Calu3 (cell line): Measurements from ENCODE around the gene SCYGR4. TPM values are rescaled to one million over a fixed set of nuclear protein-coding genes. Genes with fewer than 3 reads are reported as not detected.
"Not testable (repeated sequence)": the region's sequence is repeated elsewhere in the genome, so short reads cannot be mapped to it uniquely, and the experiment has no call there.

ENCODE experiments used
- BruUV-seq: library from RNA; stranded (reverse); fragments of 400-500 nt; replicated peaks from 2 replicates; lab custom pipeline; 2021; lab: Mats Ljungman, UMichigan
- CTCF ChIA-PET: fragments of 300-600 bp; sonication (Branson Sonifier 250); formaldehyde crosslinking; loops from one replicate; lab custom pipeline; 2022; ENCODE audit warnings: antibody characterized with exemption; lab: Charles Lee
- DNase-seq: peaks from one replicate; pipeline ENCODE4 v3.0.0; 2022
- H3K27ac Mint-ChIP-seq: one replicate; pipeline ENCODE4 v1.8.0; 2022; ENCODE audit warnings: mixed read lengths; ENCODE audit not compliant: unreplicated experiment
- H3K27me3 Mint-ChIP-seq: one replicate; pipeline ENCODE4 v1.8.0; 2022; ENCODE audit warnings: mixed read lengths; ENCODE audit not compliant: unreplicated experiment
- H3K36me3 Mint-ChIP-seq: one replicate; pipeline ENCODE4 v1.8.0; 2022; ENCODE audit warnings: mild to moderate bottlenecking, moderate library complexity, mixed read lengths; ENCODE audit not compliant: insufficient read depth, unreplicated experiment
- H3K4me1 Mint-ChIP-seq: one replicate; pipeline ENCODE4 v1.8.0; 2022; ENCODE audit warnings: mild to moderate bottlenecking, low read depth, mixed read lengths; ENCODE audit not compliant: unreplicated experiment
- H3K4me3 Mint-ChIP-seq: one replicate; pipeline ENCODE4 v1.8.0; 2022; ENCODE audit warnings: mild to moderate bottlenecking, low read depth, moderate library complexity, mixed read lengths; ENCODE audit not compliant: unreplicated experiment
- H3K9me3 Mint-ChIP-seq: one replicate; pipeline ENCODE4 v1.8.0; 2022; ENCODE audit warnings: low read depth, mixed read lengths; ENCODE audit not compliant: unreplicated experiment
- CTCF ChIP-seq: fragments of 200-600 bp; IDR thresholded peaks from one replicate; pipeline ENCODE4 v1.8.0; 2022; ENCODE audit warnings: antibody characterized with exemption; ENCODE audit not compliant: unreplicated experiment
- intact Hi-C: fragments of 100-400 bp; cut with micrococcal nuclease; formaldehyde crosslinking; loops from one replicate; pipeline ENCODE4 v1.10.0; 2022; ENCODE audit not compliant: unreplicated experiment
- total RNA-seq: library from RNA; stranded (reverse); gene quantifications from 2 replicates; pipeline ENCODE4 v1.2.3, GENCODE V29; 2022

SCYGR4 gene
- total RNA-seq, 1 experiment from 2014 or later, result not detected

- no peak overlapping the region for H3K27ac Mint-ChIP-seq
- no peak for TF ChIP-seq CTCF
- DNase-seq, result peak; percentile 39
- no peak overlapping the region for H3K4me3 Mint-ChIP-seq
- no peaks in the 10 kb centered on the region for H3K36me3 Mint-ChIP-seq
- CTCF ChIA-PET, result interaction anchor here (0.6 kb wide), 1 partner anchor 323 kb away, joined by 5 read pairs; no protein-coding TSS in a partner anchor
- no peaks in the 10 kb centered on the region for H3K27me3 Mint-ChIP-seq
- no TSS peak for BruUV-seq
- intact Hi-C loops, result no loop called here
- H3K4me1 Mint-ChIP-seq, result peaks cover 8% of the 10 kb centered on the region
- no peaks in the 10 kb centered on the region for H3K9me3 Mint-ChIP-seq
Observed at GRCh38 chr2:227597998-227598397, 19.3 kb upstream of the SCYGR4 start.

GRCh38 chr2:227598835-227599503, 18.3 kb upstream of the SCYGR4 start, which contains the start of gene SCYGR2:
Gene SCYGR2 (plus strand): TSS chr2:227598893. CDS start chr2:227598893, 0 bp downstream.
- H3K27me3 Mint-ChIP-seq, BruUV-seq, H3K36me3 Mint-ChIP-seq, H3K4me1 Mint-ChIP-seq, DNase-seq, H3K9me3 Mint-ChIP-seq, H3K27ac Mint-ChIP-seq, intact Hi-C loops, H3K4me3 Mint-ChIP-seq: not testable (repeated sequence)
- CTCF ChIA-PET, result interaction anchor here (0.6 kb wide), 1 partner anchor 23 kb away, joined by 3 read pairs; no protein-coding TSS in a partner anchor

GRCh38 chr2:227602358-227602757, 14.9 kb upstream of the SCYGR4 start:
- intact Hi-C loops, result no loop called here
- CTCF ChIA-PET, result no interaction called here
- DNase-seq, result no peak
- no peak overlapping the region for H3K4me3 Mint-ChIP-seq
- no peaks in the 10 kb centered on the region for H3K27me3 Mint-ChIP-seq
- H3K27ac Mint-ChIP-seq, result no peak overlapping the region
- H3K4me1 Mint-ChIP-seq, result peaks cover 8% of the 10 kb centered on the region
- BruUV-seq, result no TSS peak
- TF ChIP-seq CTCF, result no peak
- no peaks in the 10 kb centered on the region for H3K36me3 Mint-ChIP-seq
- no peaks in the 10 kb centered on the region for H3K9me3 Mint-ChIP-seq

GRCh38 chr2:227606476-227606875, 10.8 kb upstream of the SCYGR4 start:
- Mint-ChIP-seq H3K27ac (no peak overlapping the region), H3K4me3 (no peak overlapping the region), H3K36me3 (no peaks in the 10 kb centered on the region), H3K4me1 (no peaks in the 10 kb centered on the region), H3K27me3 (no peaks in the 10 kb centered on the region), H3K9me3 (no peaks in the 10 kb centered on the region)
- CTCF ChIA-PET, result interaction anchor here (0.6 kb wide), 1 partner anchor 14 kb away, joined by 3 read pairs; no protein-coding TSS in a partner anchor
- intact Hi-C loops, result no loop called here
- DNase-seq, result no peak
- no peak for TF ChIP-seq CTCF
- BruUV-seq, result no TSS peak

- Mint-ChIP-seq H3K27ac (no peak overlapping the region), H3K27me3 (no peaks in the 10 kb centered on the region), H3K4me3 (no peak overlapping the region), H3K4me1 (peaks cover 5% of the 10 kb centered on the region), H3K9me3 (no peaks in the 10 kb centered on the region), H3K36me3 (no peaks in the 10 kb centered on the region)
- BruUV-seq, result no TSS peak
- CTCF ChIA-PET, result interaction anchor here (0.6 kb wide), 1 partner anchor 43 kb away, joined by 5 read pairs; no protein-coding TSS in a partner anchor
- no peak for TF ChIP-seq CTCF
- intact Hi-C loops, result no loop called here
- no peak for DNase-seq
Observed at GRCh38 chr2:227607941-227608340, 9.4 kb upstream of the SCYGR4 start.
